Measurements from ENCODE around the gene HOXB8.

DNA sequence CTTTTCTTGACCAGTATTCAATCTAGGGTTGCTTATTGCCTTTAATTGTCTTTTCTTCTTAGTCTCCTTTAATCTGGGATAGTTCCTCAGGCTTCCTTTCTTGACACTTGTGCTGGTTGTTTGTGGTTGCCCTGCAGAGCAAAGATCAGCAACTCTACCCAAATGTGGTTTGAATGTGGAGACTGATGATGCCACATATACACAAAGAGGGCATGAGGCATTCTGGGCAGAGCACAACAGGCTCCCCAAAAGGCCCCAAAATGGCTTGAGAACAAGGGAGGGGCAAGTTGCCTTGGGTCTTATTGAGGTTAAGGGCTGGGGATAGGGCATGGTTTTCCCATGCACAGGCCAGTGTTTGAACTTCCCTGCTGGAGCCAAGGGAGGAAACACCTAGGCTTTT lies 40.8 kb upstream of the HOXB8 start:
- no peak for TF ChIP-seq POLR2A (IDR thresholded peaks at IDR 0.05)
- TF ChIP-seq, protein P1, sequence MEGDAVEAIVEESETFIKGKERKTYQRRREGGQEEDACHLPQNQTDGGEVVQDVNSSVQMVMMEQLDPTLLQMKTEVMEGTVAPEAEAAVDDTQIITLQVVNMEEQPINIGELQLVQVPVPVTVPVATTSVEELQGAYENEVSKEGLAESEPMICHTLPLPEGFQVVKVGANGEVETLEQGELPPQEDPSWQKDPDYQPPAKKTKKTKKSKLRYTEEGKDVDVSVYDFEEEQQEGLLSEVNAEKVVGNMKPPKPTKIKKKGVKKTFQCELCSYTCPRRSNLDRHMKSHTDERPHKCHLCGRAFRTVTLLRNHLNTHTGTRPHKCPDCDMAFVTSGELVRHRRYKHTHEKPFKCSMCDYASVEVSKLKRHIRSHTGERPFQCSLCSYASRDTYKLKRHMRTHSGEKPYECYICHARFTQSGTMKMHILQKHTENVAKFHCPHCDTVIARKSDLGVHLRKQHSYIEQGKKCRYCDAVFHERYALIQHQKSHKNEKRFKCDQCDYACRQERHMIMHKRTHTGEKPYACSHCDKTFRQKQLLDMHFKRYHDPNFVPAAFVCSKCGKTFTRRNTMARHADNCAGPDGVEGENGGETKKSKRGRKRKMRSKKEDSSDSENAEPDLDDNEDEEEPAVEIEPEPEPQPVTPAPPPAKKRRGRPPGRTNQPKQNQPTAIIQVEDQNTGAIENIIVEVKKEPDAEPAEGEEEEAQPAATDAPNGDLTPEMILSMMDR (IDR thresholded peaks at IDR 0.05): no peak

All from prostate gland (tissue), 2 donors.